ENCODE measurements around the gene ZNF549. TPM values are rescaled to one million over a fixed set of nuclear protein-coding genes. Genes with fewer than 3 reads are reported as not detected.

The ZNF549 gene
- total and polyA plus RNA-seq, 2 of the 8 experiments (the other 6 are each of a cell fraction or from before 2014, with no cell fraction given) = 4.3 to 9.7 TPM

- no peak overlapping the region; the same call in 1 of the 2 replicates for H3K27ac ChIP-seq (ENCODE audit: low read depth, low read length)
- peak overlapping the region; percentile 81 to 98 for H3K4me2 ChIP-seq (ENCODE audit: insufficient read depth in 1 of 2, low read depth in 2 of 2, low read length in 2 of 2)
- POLR2A ChIA-PET (ENCODE audit: partially characterized antibody) = interaction anchor here (0.6 to 2.1 kb wide), 14 partner anchors 8 to 247 kb away, joined by 3 to 11 read pairs (median 3); partner anchors contain the start of genes ZNF134, ZNF154, ZNF211 and ZNF530
These were observed 56.0 kb downstream of the ZNF549 start for GRCh38 chr19:57583104-57583520.

More at GRCh38 chr19:57583104-57583520, 56.0 kb downstream of the ZNF549 start:
- H2BK5ac ChIP-seq (ENCODE audit: low read depth, low read length) = no peak overlapping the region; the same call in 1 of the 2 replicates
- no peak overlapping the region for H2BK15ac ChIP-seq (ENCODE audit: low read length)
- H3K23me2 ChIP-seq (ENCODE audit: low read depth, low read length) = peaks cover 12% of the 10 kb centered on the region; the same call in 1 of the 2 replicates
- H3K4me1 ChIP-seq (replicated peaks in 1 of 4; ENCODE audit: control insufficient read depth in 3 of 4, insufficient read depth in 4 of 4, low read length in 3 of 4) = peaks cover 4 to 13% (median 8%) of the 10 kb centered on the region in 4 experiments; a peak in 6 of 7 replicates
- CTCF ChIA-PET (ENCODE audit: partially characterized antibody) = no interaction called here
- peak overlapping the region; percentile 4 for H4K91ac ChIP-seq (replicated peaks; ENCODE audit: insufficient read length, low read length)
- peak overlapping the region; percentile 26 for H3K18ac ChIP-seq (ENCODE audit: extremely low read depth, low read length)
- H4K5ac ChIP-seq (ENCODE audit: insufficient read length, low read depth, low read length) = peak overlapping the region; percentile 27
- H2BK120ac ChIP-seq (replicated peaks; ENCODE audit: low read depth, low read length) = no peak overlapping the region
- no peak overlapping the region for H2AK5ac ChIP-seq (ENCODE audit: low read depth, low read length)
- peak overlapping the region; percentile 30; the same call in 1 of the 2 replicates for H2BK12ac ChIP-seq (ENCODE audit: low read depth, low read length)
- H3K9me3 ChIP-seq (ENCODE audit: insufficient read depth in 2 of 2, low read depth in 1 of 2, low read length in 1 of 2) = peaks cover 14 to 22% of the 10 kb centered on the region in 2 experiments; a peak in 3 of 4 replicates
- TF ChIP-seq CBX5 (IDR thresholded peaks at IDR 0.05; ENCODE audit: low read depth, low read length) (no peak), ATF2 (IDR thresholded peaks at IDR 0.05; ENCODE audit: low read length) (no peak), RFX5 (IDR thresholded peaks at IDR 0.05; ENCODE audit: borderline replicate concordance, low read depth, low read length) (no peak), HDAC6 (IDR thresholded peaks at IDR 0.05; ENCODE audit: low read depth, low read length) (no peak)
- H2AFZ ChIP-seq (ENCODE audit: low read length) = no peak overlapping the region; the same call in 1 of the 2 replicates
- no peak overlapping the region for H2BK20ac ChIP-seq (ENCODE audit: low read length)
- H3K9ac ChIP-seq (replicated peaks in 1 of 4; ENCODE audit: extremely low read depth in 1 of 4, low read depth in 3 of 4, low read length in 3 of 4) = peak overlapping the region in 3 of 4 experiments; percentile 24 to 73 (median 68); a peak in 5 of 7 replicates
- H4K8ac ChIP-seq (ENCODE audit: extremely low read depth, insufficient read depth, low read length) = peak overlapping the region; percentile 98; the same call in 1 of the 2 replicates
- DNase-seq (ENCODE audit: low read depth in 1 of 2, low spot score in 2 of 2) = no peak
- peaks cover 17% of the 10 kb centered on the region for H3K79me1 ChIP-seq (ENCODE audit: low read depth, low read length)
- H3K36me3 ChIP-seq (ENCODE audit: control insufficient read depth in 2 of 4, insufficient read depth in 4 of 4, low read length in 3 of 4) = peaks cover 7 to 25% (median 16%) of the 10 kb centered on the region in 4 experiments; a peak in 7 of 8 replicates
- no peak for FAIRE-seq
- H3K14ac ChIP-seq (ENCODE audit: insufficient read length) = no peak overlapping the region
- peaks cover 11 to 39% of the 10 kb centered on the region in 2 experiments for H3K79me2 ChIP-seq (ENCODE audit: control insufficient read depth in 1 of 2, insufficient read depth in 2 of 2, low read length in 2 of 2)
- H3K27me3 ChIP-seq (replicated peaks in 1 of 4; ENCODE audit: control insufficient read depth in 3 of 4, extremely low read depth in 1 of 4, insufficient read depth in 3 of 4, low read length in 3 of 4) = peaks cover 0 to 5% (median 2%) of the 10 kb centered on the region in 4 experiments; a peak in 2 of 7 replicates
- H3K4ac ChIP-seq (replicated peaks; ENCODE audit: insufficient read length, low read depth, low read length) = no peak overlapping the region
- H3K23ac ChIP-seq (ENCODE audit: insufficient read length) = no peak overlapping the region
- peak overlapping the region; percentile 42 to 95 (median 93) for H3K4me3 ChIP-seq (ENCODE audit: extremely low read depth in 1 of 4, insufficient read depth in 2 of 4, low read depth in 3 of 4, low read length in 4 of 4)
- H4K20me1 ChIP-seq (replicated peaks in 1 of 2; ENCODE audit: control insufficient read depth in 1 of 2, insufficient read depth in 2 of 2, low read length in 2 of 2) = no peaks in the 10 kb centered on the region
- WGBS, 2 experiments (ENCODE audit: extremely low coverage in 1 of 2, insufficient coverage in 1 of 2, insufficient read length in 1 of 2, insufficient replicate concordance in 2 of 2, low coverage in 1 of 2, low lambda C conversion rate in 2 of 2, missing lambda C conversion rate in 1 of 2) = 33% methylated on average over 21 of the region's 21 CpGs; no CpG with 5 or more reads in 1 of the 2 experiments
- no peak overlapping the region for H3K56ac ChIP-seq (replicated peaks; ENCODE audit: insufficient read length, low read depth, low read length)

Data from H1 (cell line).